Measurements from ENCODE around the gene MCF2L.

DNA sequence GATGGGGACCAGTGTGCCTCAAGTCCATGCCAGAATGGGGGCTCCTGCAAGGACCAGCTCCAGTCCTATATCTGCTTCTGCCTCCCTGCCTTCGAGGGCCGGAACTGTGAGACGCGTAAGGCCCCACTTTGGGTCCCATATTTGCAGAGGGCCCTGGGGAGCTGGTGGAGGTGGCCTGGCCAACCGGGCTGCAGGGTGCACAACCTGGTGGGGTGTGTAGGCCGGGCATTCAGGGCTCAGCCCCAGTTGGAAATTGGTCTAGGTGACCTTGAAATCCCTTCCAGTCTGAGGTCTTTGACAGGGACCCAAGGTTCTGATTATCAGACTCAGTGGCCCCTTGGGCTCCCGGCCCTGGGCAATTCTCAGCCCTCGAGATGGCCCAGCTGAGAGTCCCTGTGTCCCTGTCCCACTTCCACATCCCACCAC lies 144.8 kb downstream of the MCF2L start:
- no peak for TF ChIP-seq CTCF (IDR thresholded peaks at IDR 0.05; ENCODE audit: insufficient read depth, low read length)
- no peak for TF ChIP-seq SPI1 (IDR thresholded peaks at IDR 0.05; ENCODE audit: borderline replicate concordance, low read depth)
- TF ChIP-seq, protein P1, sequence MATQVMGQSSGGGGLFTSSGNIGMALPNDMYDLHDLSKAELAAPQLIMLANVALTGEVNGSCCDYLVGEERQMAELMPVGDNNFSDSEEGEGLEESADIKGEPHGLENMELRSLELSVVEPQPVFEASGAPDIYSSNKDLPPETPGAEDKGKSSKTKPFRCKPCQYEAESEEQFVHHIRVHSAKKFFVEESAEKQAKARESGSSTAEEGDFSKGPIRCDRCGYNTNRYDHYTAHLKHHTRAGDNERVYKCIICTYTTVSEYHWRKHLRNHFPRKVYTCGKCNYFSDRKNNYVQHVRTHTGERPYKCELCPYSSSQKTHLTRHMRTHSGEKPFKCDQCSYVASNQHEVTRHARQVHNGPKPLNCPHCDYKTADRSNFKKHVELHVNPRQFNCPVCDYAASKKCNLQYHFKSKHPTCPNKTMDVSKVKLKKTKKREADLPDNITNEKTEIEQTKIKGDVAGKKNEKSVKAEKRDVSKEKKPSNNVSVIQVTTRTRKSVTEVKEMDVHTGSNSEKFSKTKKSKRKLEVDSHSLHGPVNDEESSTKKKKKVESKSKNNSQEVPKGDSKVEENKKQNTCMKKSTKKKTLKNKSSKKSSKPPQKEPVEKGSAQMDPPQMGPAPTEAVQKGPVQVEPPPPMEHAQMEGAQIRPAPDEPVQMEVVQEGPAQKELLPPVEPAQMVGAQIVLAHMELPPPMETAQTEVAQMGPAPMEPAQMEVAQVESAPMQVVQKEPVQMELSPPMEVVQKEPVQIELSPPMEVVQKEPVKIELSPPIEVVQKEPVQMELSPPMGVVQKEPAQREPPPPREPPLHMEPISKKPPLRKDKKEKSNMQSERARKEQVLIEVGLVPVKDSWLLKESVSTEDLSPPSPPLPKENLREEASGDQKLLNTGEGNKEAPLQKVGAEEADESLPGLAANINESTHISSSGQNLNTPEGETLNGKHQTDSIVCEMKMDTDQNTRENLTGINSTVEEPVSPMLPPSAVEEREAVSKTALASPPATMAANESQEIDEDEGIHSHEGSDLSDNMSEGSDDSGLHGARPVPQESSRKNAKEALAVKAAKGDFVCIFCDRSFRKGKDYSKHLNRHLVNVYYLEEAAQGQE (IDR thresholded peaks at IDR 0.05; ENCODE audit: insufficient replicate concordance, low read depth), result no peak
- no peak for TF ChIP-seq POLR2AphosphoS5 (IDR thresholded peaks at IDR 0.05; ENCODE audit: low read depth)
- TF ChIP-seq GABPA (IDR thresholded peaks at IDR 0.05; ENCODE audit: low read depth), result no peak

Measured in HL-60 (cell line).